Activated naive CD8-positive, alpha-beta T cell treated with anti-CD3 and anti-CD28 coated beads for 36 hours (primary cell): Measurements from ENCODE around the gene GULP1. TPM values are rescaled to one million over a fixed set of nuclear protein-coding genes. Genes with fewer than 3 reads are reported as not detected.
A peak's percentile ranks its signal among the peaks of the same experiment; 100 is the strongest.
"Not testable (repeated sequence)": the region's sequence is repeated elsewhere in the genome, so short reads cannot be mapped to it uniquely, and the experiment has no call there.

Experiments used
- DNase-seq: peaks from one replicate; pipeline ENCODE4 v3.0.0; 2021
- H3K27ac Mint-ChIP-seq: one replicate; pipeline ENCODE4 v1.8.0; 2022; ENCODE audit warnings: mild to moderate bottlenecking, moderate library complexity, mixed read lengths
- H3K27me3 Mint-ChIP-seq: one replicate; pipeline ENCODE4 v1.8.0; 2022; ENCODE audit warnings: mild to moderate bottlenecking, mixed read lengths
- H3K36me3 Mint-ChIP-seq: one replicate; pipeline ENCODE4 v1.8.0; 2021; ENCODE audit warnings: mild to moderate bottlenecking, mixed read lengths
- H3K4me1 Mint-ChIP-seq: one replicate; pipeline ENCODE4 v1.8.0; 2021; ENCODE audit warnings: mixed read lengths
- H3K4me3 Mint-ChIP-seq: one replicate; pipeline ENCODE4 v1.8.0; 2022; ENCODE audit warnings: mild to moderate bottlenecking, moderate library complexity, mixed read lengths
- H3K9me3 Mint-ChIP-seq: one replicate; pipeline ENCODE4 v1.8.0; 2022; ENCODE audit warnings: mixed read lengths
- total RNA-seq, 2 experiments: library from RNA; stranded (reverse); gene quantifications; one replicate each; pipeline ENCODE4 v1.2.3, GENCODE V29; 2021

The GULP1 gene
- total RNA-seq, 2 experiments from 2014 or later, result not detected

DNA sequence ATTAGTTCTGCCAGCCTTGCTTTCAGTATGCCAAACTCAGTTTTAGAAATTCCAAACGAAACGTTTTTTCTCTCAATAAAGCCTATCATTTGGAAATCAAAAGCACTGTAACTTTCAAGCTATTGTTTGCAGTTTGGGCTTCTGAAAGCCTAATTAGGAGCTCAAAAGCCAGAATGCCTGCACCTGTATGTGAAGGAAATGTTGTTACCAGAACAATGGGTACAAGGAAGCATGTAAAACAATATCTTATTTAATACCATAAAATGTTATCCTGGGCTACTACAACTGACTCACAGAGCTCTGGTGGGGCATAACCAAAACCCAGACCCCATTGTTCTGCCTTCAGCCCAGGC is 12.6 kb upstream of the GULP1 start:
- no peaks in the 10 kb centered on the region for H3K9me3 Mint-ChIP-seq
- DNase-seq, result no peak
- no peaks in the 10 kb centered on the region for H3K36me3 Mint-ChIP-seq
- H3K4me3 Mint-ChIP-seq, result no peak overlapping the region
- H3K27me3 Mint-ChIP-seq, result no peaks in the 10 kb centered on the region
- H3K4me1 Mint-ChIP-seq, result no peaks in the 10 kb centered on the region
- H3K27ac Mint-ChIP-seq, result no peak overlapping the region

DNA sequence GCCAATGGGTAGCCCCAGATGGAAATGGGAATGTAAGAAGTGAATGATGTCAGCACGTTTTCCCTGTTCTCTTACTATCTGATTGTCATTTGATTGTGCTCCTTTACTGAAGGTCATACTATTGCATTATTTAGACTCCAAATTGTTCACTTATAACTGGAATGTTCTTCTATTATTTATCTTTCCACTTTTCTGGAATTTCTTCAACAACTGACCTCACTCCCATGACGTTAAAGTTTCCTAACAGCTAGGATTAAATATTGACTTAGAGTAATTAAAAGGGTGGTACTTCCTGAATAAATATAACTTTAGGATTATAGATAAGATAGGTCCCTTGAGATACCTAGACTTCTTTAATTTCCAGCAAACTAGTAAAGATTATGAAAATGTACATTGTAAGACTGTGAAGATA is 10.9 kb upstream of the GULP1 start:
- H3K36me3 Mint-ChIP-seq, result no peaks in the 10 kb centered on the region
- H3K4me1 Mint-ChIP-seq, result no peaks in the 10 kb centered on the region
- no peak overlapping the region for H3K27ac Mint-ChIP-seq
- no peak overlapping the region for H3K4me3 Mint-ChIP-seq
- DNase-seq, result no peak
- peaks cover 3% of the 10 kb centered on the region for H3K27me3 Mint-ChIP-seq
- H3K9me3 Mint-ChIP-seq, result no peaks in the 10 kb centered on the region

DNA sequence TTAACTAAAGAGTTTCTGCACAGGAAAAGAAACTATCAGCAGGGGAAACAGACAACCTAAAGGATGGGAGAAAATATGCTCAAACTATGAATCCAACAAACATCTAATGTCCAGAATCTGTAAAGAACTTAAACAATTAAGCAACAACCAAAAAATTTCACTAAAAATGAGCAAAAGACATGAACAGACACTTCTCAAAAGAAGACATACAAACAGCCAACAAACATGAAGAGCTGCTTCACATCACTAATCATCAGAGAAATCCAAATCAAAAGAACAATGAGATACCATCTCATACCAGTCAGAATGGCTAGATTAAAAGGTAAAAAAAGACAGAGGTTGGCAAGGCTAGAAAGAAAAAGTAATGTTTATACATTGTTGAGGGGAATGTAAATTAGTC is 8.8 kb upstream of the GULP1 start:
- no peaks in the 10 kb centered on the region for H3K36me3 Mint-ChIP-seq
- H3K4me3 Mint-ChIP-seq, result no peak overlapping the region
- DNase-seq, result no peak
- H3K4me1 Mint-ChIP-seq, result no peaks in the 10 kb centered on the region
- H3K27me3 Mint-ChIP-seq, result peaks cover 9% of the 10 kb centered on the region
- H3K27ac Mint-ChIP-seq, result no peak overlapping the region
- no peaks in the 10 kb centered on the region for H3K9me3 Mint-ChIP-seq

DNA sequence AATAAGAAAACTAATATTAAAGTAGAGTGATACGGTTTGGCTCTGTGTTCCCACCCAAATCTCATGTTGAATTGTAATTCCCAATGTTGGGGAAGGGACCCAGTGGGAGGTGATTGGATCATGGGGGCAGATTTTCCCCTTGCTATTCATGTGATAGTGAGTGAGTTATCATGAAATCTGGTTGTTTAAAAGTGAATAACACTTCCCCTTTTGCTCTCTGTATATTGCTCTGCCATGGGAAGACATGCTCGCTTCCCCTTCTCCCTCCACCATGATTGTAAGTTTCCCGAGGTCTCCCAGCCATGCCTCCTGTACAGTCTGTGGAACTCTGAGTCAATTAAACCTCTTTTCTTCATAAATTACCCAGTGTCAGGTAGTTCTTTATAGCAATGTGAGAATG is 7.4 kb upstream of the GULP1 start:
- DNase-seq, H3K4me1 Mint-ChIP-seq, H3K27ac Mint-ChIP-seq: not testable (repeated sequence)

DNA sequence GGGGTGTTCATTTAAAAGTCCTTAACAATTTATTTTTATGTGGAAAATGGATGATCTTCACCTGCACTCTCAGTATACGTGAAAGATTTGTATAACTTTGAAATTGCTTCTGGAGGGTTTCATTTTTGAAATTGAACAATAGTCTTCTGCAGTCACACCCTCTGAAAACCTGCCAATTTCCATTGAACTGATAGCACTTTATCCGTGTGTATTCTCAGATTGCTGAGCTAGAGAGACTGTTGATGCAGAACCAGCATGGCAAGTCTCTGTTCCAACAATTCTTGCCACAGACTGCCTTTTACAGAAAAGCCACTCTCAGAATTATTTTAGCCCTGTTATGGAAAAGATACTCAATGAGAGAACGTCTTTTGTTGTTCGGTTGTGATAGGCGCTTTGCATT is 6.6 kb upstream of the GULP1 start:
- H3K4me3 Mint-ChIP-seq, result no peak overlapping the region
- H3K27me3 Mint-ChIP-seq, result peaks cover 13% of the 10 kb centered on the region
- no peak overlapping the region for H3K27ac Mint-ChIP-seq
- DNase-seq, result no peak
- H3K4me1 Mint-ChIP-seq, result no peaks in the 10 kb centered on the region
- H3K9me3 Mint-ChIP-seq, result no peaks in the 10 kb centered on the region
- H3K36me3 Mint-ChIP-seq, result no peaks in the 10 kb centered on the region

More for the DNA sequence above, 7.4 kb upstream of the GULP1 start:
- H3K4me3 Mint-ChIP-seq, H3K9me3 Mint-ChIP-seq, H3K36me3 Mint-ChIP-seq: not testable (repeated sequence)
- peaks cover 11% of the 10 kb centered on the region for H3K27me3 Mint-ChIP-seq

DNA sequence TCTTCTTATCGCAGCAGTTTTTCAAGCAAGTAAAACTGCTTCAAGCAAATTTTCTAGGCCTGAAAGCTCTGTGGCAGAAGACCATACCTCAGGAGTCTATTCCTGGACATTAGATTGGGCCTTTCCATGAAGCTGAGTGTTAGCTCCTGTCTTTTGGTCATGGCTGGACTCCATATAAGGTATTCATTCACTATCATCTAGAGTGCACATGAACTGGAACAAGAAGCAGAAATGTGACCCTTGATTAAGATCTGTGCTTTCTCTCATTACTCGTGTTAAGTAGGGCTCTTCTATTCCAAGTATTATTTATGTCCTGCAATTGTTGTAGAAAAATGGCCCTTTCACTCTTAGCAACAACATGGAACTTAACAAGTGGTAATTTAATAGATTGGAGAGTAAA is 5.9 kb upstream of the GULP1 start:
- Mint-ChIP-seq H3K4me1 (no peaks in the 10 kb centered on the region), H3K27ac (no peak overlapping the region), H3K4me3 (no peak overlapping the region), H3K36me3 (no peaks in the 10 kb centered on the region), H3K27me3 (peaks cover 18% of the 10 kb centered on the region), H3K9me3 (no peaks in the 10 kb centered on the region)
- no peak for DNase-seq

DNA sequence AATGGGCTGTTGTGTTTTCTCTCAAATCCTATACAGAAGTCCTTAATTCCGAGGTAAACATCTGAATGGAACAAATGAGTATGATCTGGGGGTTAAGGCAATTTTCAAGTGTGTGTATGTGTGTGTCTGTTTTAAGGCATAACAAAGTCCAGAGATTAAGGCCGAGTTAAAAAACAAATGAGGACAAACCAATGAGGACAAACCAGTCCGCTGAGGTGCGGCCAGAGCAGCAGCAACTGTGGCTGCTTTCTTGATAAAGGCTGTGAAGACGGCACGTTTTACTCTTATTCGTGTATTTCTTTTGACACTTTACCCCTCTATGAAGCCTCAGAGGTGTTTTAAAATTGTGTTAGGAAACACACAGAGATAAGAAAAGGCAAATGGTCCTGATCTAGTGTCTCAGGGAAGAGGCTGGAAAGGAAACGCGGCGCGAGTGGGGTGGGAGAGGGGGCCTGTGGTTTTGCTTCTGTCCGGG is 495 bp upstream of the GULP1 start:
- peak overlapping the region; percentile 61 for H3K4me3 Mint-ChIP-seq
- H3K4me1 Mint-ChIP-seq, result peaks cover 8% of the 10 kb centered on the region
- H3K9me3 Mint-ChIP-seq, result no peaks in the 10 kb centered on the region
- DNase-seq, result no peak
- H3K36me3 Mint-ChIP-seq, result no peaks in the 10 kb centered on the region
- H3K27ac Mint-ChIP-seq, result no peak overlapping the region
- H3K27me3 Mint-ChIP-seq, result peaks cover 45% of the 10 kb centered on the region

DNA sequence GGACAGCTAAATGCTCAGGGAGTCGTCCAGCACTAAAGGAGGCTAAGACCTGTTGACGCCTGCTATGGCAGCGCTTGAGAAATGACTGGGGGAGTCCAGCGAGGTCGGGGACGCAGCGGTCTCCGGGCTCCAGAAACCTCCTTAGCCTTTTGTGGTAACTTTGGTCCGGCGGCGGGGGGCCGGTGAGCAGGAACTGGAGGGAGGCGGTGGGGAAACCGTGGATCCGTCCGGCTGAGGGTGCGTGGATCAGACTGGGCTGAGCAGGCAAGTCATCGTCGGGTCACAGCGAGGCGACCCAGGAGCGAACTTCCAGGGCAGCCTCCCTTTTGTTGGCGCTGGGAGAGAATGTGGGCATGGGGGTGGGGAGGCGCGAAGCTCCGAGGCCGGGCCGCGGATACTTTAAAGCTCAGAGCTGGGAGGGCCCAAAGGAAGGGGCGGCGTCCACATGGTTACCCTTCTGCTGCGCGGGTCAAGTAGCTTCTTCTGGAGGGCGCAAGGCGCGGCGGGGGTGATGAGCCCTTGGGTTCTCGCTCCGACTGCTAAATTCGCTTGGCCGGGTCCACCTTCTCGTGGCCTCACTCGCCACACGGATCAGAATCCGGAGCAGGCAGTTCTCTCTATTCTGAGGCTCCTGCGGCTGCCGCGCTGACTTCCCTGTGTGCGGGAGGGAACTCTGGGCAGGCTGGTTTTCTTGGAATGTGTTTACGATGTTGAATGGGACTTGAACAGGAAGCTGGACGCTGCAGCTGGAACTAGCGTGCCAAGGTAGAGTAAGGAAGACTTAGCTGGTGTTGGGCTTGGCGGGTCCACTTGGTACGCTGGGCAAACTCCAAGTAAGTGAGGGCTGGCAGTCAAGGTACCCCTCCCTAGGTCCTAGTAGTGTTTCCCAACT is 920 bp downstream of the GULP1 start:
- peak; percentile 1 for DNase-seq
- Mint-ChIP-seq H3K9me3 (no peaks in the 10 kb centered on the region), H3K27me3 (peaks cover 44% of the 10 kb centered on the region), H3K4me3 (no peak overlapping the region), H3K4me1 (peaks cover 8% of the 10 kb centered on the region), H3K36me3 (no peaks in the 10 kb centered on the region), H3K27ac (no peak overlapping the region)

DNA sequence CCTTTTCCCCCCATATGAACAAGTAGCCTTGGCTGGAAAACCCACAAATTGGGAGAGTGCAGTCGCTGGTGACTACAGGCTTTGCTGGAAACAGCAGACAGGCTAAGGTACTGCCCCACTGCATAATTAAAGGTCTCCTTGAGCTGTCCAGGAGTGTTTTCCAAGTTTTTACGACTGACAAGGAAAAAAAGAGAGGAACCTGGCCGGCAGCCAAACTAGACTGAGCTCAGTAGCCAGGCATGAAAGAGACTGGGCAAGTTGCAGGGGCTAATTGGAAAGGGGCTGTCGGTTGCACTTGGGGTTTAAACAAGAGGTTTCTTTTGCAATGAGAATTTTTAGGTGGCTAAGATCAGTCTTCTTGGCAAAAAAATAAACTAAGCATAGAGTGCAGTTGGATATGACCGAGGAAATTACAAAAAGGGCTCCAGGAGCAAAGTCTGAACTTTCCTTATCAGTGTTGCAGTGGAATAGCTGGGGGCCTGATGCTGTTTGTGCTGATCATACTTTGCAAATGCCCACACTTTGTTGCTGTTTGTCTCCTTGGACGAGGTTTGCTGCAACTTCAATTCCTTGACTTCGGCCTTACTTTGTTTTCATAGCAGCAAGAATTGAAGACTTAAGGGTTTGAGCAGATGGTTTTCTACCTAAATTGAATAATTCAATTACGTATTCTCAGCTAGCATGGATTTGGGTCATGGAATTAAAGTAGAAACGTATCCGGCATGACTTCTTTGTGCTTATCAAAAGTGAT is 2.1 kb downstream of the GULP1 start:
- Mint-ChIP-seq H3K36me3 (no peaks in the 10 kb centered on the region), H3K4me3 (no peak overlapping the region), H3K4me1 (peaks cover 8% of the 10 kb centered on the region), H3K27me3 (peaks cover 40% of the 10 kb centered on the region), H3K9me3 (peaks cover 1% of the 10 kb centered on the region), H3K27ac (no peak overlapping the region)
- DNase-seq, result no peak

DNA sequence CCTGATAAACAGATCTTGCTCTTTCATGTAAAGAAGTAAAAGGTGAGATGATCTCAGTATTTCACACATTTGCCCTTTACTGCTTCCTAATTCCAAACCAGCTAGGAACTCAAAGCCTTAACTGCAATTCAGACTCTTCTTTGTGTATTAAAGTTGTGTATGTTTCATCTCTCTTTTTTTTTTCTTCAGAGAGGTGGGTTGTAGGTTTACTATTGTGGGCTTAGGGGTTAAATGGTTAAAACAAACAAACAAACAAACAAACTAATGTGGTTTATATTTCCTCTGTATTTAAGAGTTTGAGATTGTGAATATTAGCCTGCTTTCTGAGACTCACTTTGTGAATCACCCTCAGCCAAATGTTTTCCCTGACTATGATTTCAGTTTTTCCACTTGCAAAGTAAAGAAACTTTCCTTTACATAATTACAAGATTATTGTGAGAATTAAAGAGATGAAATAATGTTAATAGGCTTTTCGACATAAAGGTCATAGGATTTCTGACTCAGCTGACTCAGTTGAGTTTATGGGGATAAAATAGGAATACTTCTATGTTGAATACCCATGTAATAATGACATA is 2.8 kb downstream of the GULP1 start:
- H3K9me3 Mint-ChIP-seq, result peaks cover 1% of the 10 kb centered on the region
- H3K36me3 Mint-ChIP-seq, result no peaks in the 10 kb centered on the region
- H3K4me1 Mint-ChIP-seq, result peaks cover 8% of the 10 kb centered on the region
- H3K27me3 Mint-ChIP-seq, result peaks cover 39% of the 10 kb centered on the region
- DNase-seq, result no peak
- H3K4me3 Mint-ChIP-seq, result no peak overlapping the region
- no peak overlapping the region for H3K27ac Mint-ChIP-seq

DNA sequence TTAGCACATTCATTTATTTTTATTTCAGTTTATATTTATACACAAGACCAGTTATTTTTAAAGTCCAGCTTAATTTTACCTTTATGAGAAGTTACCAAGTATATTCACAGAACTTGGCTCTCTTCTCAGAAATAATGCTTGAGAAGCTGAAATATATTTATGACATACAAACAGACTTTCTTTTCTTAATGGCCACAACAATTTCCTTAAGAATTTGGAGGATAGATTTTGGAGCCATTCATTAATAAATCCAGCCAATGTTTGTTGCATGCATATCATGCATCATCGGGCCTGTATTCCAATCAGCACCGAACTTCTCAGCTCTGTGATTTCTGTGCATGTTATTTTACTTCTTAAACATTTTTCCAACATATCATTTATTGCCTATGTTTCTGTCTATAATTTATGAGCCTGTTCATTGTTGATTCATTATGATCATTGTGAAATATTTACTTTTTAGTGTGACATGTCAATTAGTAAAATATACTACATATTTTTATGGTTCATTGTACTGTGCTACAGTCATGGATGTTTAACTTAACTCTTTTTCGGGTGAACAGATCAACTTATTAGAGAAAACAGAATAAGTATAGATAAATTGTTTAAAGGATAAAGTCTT is 3.5 kb downstream of the GULP1 start:
- H3K27me3 Mint-ChIP-seq, result peaks cover 37% of the 10 kb centered on the region
- H3K4me1 Mint-ChIP-seq, result peaks cover 8% of the 10 kb centered on the region
- DNase-seq, result no peak
- H3K4me3 Mint-ChIP-seq, result no peak overlapping the region
- no peak overlapping the region for H3K27ac Mint-ChIP-seq
- H3K9me3 Mint-ChIP-seq, result peaks cover 1% of the 10 kb centered on the region
- H3K36me3 Mint-ChIP-seq, result no peaks in the 10 kb centered on the region

DNA sequence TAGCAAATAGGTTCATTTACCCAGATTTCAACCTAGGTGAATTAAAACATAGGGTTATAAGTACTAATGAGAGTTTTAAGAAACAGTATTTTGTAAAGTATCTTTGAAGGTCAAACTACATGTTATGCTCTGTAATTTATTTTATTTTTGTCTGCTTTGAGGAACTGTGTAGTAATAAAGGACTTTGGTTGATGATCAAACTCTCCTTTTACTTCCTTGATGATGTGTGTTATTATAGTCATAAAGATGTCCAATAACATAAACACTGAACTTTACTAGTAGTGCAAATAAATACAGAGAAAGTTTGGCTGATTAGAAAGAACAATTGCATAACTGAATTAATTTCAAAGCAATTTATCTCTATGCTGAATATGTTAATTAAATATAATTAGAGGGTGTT is 6.3 kb downstream of the GULP1 start:
- DNase-seq, result no peak
- Mint-ChIP-seq H3K27me3 (peaks cover 13% of the 10 kb centered on the region), H3K27ac (no peak overlapping the region), H3K36me3 (no peaks in the 10 kb centered on the region), H3K4me1 (no peaks in the 10 kb centered on the region), H3K4me3 (no peak overlapping the region), H3K9me3 (peaks cover 1% of the 10 kb centered on the region)

DNA sequence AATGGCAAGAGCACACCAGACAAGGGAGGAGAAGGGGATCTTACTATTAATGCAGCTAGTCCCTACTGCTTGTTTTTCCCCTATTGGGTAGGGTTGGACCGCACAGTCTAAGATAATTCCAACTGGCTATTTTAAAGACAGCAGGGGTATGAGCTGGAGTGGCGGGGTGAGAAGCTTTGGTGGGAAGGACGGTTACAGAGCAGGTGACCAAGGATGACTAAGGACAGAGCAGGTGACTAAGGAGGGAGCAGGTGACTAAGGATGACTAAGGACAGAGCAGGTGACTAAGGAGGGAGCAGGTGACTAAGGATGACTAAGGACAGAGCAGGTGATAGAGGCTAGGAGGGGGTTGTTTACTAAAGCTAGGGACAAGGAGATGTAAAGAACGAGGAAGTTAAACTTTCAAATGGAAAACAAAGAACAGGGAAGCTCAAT is 7.3 kb downstream of the GULP1 start:
- H3K4me1 Mint-ChIP-seq, H3K36me3 Mint-ChIP-seq, H3K4me3 Mint-ChIP-seq, H3K27ac Mint-ChIP-seq, H3K27me3 Mint-ChIP-seq, DNase-seq, H3K9me3 Mint-ChIP-seq: not testable (repeated sequence)

DNA sequence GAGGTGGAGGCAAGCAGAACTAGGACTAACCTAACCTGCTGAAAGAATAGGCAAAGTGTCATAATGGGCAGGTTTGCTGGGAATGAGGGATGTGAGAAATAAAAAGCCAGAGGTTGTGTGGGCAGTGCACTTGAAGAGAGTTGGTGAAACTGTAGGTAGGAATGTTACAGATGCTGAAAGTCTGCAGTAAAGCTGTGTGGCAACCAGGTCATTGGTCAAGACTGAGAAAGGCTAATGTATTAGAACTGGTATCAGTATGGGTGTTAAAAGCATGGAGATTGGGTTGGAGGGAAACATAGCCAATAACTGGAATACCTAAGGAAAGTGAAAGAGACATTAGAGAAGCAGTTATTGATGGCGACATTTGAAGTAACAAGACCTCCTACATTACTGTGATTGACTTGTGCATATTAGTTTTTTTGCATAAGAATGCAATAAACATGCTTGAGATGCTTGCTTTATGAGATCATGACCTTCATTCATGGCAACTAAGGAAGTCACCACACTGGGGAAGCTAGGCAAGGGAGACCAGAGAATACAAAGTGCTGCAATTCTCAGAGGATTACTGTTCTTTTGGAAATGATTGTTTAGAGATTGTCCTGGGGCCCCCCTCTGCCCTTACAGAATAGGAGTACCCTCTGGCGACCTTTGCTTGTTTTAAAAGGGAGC is 11.8 kb downstream of the GULP1 start:
- Mint-ChIP-seq H3K27ac (no peak overlapping the region), H3K36me3 (no peaks in the 10 kb centered on the region), H3K4me3 (no peak overlapping the region), H3K27me3 (no peaks in the 10 kb centered on the region), H3K9me3 (no peaks in the 10 kb centered on the region), H3K4me1 (no peaks in the 10 kb centered on the region)
- DNase-seq, result no peak

DNA sequence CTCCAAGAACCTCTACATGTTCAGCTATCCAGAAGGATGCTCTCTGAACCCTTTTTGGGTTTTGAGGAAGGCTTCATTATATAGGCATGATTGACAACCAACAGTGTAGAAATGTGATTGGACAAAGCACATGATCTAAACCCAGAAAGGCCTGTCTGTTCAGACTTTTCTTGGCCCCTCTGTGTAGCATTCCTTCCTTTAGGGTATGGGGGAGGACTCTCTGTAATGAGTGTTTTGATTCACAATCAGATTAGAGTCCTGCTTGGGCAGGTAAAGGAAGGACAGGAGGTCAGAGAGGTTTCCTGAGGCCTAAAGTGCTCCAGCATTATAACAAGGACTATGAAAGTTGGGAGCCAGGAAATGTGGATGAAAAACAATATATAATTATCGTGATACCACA is 13.6 kb downstream of the GULP1 start:
- Mint-ChIP-seq H3K27me3 (no peaks in the 10 kb centered on the region), H3K27ac (no peak overlapping the region), H3K36me3 (no peaks in the 10 kb centered on the region), H3K4me1 (no peaks in the 10 kb centered on the region), H3K9me3 (no peaks in the 10 kb centered on the region), H3K4me3 (no peak overlapping the region)
- no peak for DNase-seq
